NCI-H146 treated with DMSO at 0.1 percent for 48 hours (cell line): ENCODE data around the gene LBR.
"Not testable (repeated sequence)": the region's sequence is repeated elsewhere in the genome, so short reads cannot be mapped to it uniquely, and the experiment has no call there.

Source experiments
- DNase-seq: peaks from one replicate; lab custom pipeline; 2025; ENCODE audit not compliant: unreplicated experiment; lab: John Stamatoyannopoulos, UW

The LBR gene

GRCh38 chr1:225386860-225387259, 41.0 kb downstream of the LBR start:
- not testable (repeated sequence) for DNase-seq

- no peak for DNase-seq
Observed at GRCh38 chr1:225380691-225381090, 47.1 kb downstream of the LBR start.

GRCh38 chr1:225378880-225379279, 49.0 kb downstream of the LBR start:
- DNase-seq: no peak

GRCh38 chr1:225374996-225375395, 52.8 kb downstream of the LBR start:
- DNase-seq: no peak

GRCh38 chr1:225373155-225373554, 54.7 kb downstream of the LBR start:
- no peak for DNase-seq

GRCh38 chr1:225371366-225372010, 56.4 kb downstream of the LBR start:
- no peak for DNase-seq

GRCh38 chr1:225368036-225368552, 59.7 kb downstream of the LBR start:
- DNase-seq: no peak

GRCh38 chr1:225366552-225366951, 61.3 kb downstream of the LBR start:
- DNase-seq: no peak

GRCh38 chr1:225366018-225366417, 61.8 kb downstream of the LBR start:
- DNase-seq: no peak

GRCh38 chr1:225364439-225364838, 63.4 kb downstream of the LBR start:
- DNase-seq: no peak

GRCh38 chr1:225362805-225363204, 65.0 kb downstream of the LBR start:
- DNase-seq: no peak

- no peak for DNase-seq
Observed at GRCh38 chr1:225361176-225361575, 66.7 kb downstream of the LBR start.

- DNase-seq: no peak
Observed at GRCh38 chr1:225360119-225360518, 67.7 kb downstream of the LBR start.

GRCh38 chr1:225355863-225356262, 72.0 kb downstream of the LBR start:
- no peak for DNase-seq

- DNase-seq: no peak
Observed at GRCh38 chr1:225354906-225355305, 72.9 kb downstream of the LBR start.
